Measurements from ENCODE around the gene MAGI3. TPM values are rescaled to one million over a fixed set of nuclear protein-coding genes. Genes with fewer than 3 reads are reported as not detected.

Gene MAGI3
- total RNA-seq, 4 donors from 2014 or later = 94.3 to 180 (median 134) TPM

DNA sequence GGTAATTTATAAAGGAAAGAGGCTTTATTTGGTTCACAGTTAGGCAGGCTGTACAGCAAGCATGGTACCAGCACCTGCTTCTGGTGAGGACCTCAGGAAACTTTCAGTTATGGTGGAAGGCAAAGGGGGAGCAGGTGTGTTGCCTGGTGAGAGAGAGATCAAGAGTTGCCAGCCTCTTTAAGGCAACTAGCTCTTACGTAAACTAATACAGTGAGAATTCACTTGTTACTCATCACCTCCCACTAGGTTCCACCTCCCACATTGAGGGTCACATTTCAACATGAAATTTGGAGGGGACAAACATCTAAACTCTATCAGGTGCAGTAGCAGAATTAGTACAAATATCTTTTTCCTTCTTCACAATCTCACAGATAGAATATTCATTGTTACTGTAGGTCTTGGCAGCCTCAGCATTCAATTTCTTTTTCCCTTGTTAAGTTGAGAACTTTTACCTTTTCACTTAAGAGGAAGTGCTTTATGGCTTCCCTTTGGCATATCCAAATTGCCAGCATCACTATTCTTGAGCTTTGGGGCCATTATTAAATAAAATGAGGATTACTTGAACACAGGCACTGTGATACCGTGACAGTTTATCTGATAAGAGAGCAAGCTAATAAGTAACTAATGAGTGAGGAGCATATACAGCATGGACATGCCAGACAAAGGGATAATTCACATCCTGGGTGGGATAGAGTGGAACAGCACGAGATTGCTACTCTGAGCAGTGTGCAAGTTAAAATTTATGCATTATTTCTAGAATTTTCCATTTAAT lies 48.4 kb downstream of the MAGI3 start:
- peak overlapping the region; percentile 27 to 59 (median 38) for H3K27ac ChIP-seq
- in situ Hi-C loops (cut with MboI; ENCODE audit: low pct_ligation_motif_present in 1 of 4, low pct_unique_long_range_greater_than_20kb in 1 of 4, low sequenced_read_pairs in 3 of 4) (no loop called here), intact Hi-C loops (cut with DNase I; ENCODE audit: low total_unique reads) (no loop called here)
- H3K4me3 ChIP-seq = no peak overlapping the region
- 63 to 65% methylated on average over 3 of the region's 3 CpGs for WGBS, 2 donors (ENCODE audit: low coverage in 1 of 2)
- peaks cover 2 to 27% (median 12%) of the 10 kb centered on the region in 4 donors for H3K4me1 ChIP-seq
- H3K9me3 ChIP-seq = no peaks in the 10 kb centered on the region
- no peaks in the 10 kb centered on the region for H3K36me3 ChIP-seq
- no peaks in the 10 kb centered on the region for H3K27me3 ChIP-seq
- TF ChIP-seq POLR2AphosphoS5 (IDR thresholded peaks at IDR 0.05) (no peak), EP300 (IDR thresholded peaks at IDR 0.05; ENCODE audit: low read depth) (no peak), POLR2A (IDR thresholded peaks at IDR 0.05) (no peak)
- TF ChIP-seq, protein P1, sequence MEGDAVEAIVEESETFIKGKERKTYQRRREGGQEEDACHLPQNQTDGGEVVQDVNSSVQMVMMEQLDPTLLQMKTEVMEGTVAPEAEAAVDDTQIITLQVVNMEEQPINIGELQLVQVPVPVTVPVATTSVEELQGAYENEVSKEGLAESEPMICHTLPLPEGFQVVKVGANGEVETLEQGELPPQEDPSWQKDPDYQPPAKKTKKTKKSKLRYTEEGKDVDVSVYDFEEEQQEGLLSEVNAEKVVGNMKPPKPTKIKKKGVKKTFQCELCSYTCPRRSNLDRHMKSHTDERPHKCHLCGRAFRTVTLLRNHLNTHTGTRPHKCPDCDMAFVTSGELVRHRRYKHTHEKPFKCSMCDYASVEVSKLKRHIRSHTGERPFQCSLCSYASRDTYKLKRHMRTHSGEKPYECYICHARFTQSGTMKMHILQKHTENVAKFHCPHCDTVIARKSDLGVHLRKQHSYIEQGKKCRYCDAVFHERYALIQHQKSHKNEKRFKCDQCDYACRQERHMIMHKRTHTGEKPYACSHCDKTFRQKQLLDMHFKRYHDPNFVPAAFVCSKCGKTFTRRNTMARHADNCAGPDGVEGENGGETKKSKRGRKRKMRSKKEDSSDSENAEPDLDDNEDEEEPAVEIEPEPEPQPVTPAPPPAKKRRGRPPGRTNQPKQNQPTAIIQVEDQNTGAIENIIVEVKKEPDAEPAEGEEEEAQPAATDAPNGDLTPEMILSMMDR (IDR thresholded peaks at IDR 0.05) = no peak
- no peak for DNase-seq

DNA sequence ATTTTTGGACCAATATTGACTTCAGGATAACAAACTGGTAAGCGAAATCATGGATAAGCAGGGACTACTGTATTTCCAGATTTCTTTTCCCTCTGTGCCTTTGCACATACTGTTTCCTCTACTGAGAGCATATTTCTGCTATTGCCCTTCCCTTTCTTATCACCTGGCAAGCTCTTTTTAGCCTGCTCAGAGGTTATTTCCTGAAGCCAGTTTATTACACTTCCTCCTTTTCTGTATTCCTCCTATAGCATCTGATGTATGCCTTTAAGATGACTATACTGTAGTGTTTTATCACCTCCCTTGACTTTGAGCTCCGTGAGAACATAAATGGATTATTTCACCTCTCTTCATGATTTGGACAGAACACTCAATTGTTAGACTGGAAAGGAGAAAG lies 49.0 kb downstream of the MAGI3 start:
- intact Hi-C loops (cut with DNase I; ENCODE audit: low total_unique reads) (no loop called here), in situ Hi-C loops (cut with MboI; ENCODE audit: low pct_ligation_motif_present in 1 of 4, low pct_unique_long_range_greater_than_20kb in 1 of 4, low sequenced_read_pairs in 3 of 4) (no loop called here)
- Histone ChIP-seq H3K27me3 (no peaks in the 10 kb centered on the region), H3K4me1 (peaks cover 0 to 21% (median 10%) of the 10 kb centered on the region in 4 donors), H3K4me3 (no peak overlapping the region), H3K9me3 (no peaks in the 10 kb centered on the region), H3K36me3 (no peaks in the 10 kb centered on the region), H3K27ac (peak overlapping the region; percentile 27 to 59 (median 38))
- no peak for DNase-seq
- 61 to 63% methylated on average over 2 of the region's 2 CpGs for WGBS, 2 donors (ENCODE audit: low coverage in 1 of 2)
- TF ChIP-seq POLR2A (IDR thresholded peaks at IDR 0.05) (no peak), POLR2AphosphoS5 (IDR thresholded peaks at IDR 0.05) (peak in 1 of 3 donors; percentile 36)

DNA sequence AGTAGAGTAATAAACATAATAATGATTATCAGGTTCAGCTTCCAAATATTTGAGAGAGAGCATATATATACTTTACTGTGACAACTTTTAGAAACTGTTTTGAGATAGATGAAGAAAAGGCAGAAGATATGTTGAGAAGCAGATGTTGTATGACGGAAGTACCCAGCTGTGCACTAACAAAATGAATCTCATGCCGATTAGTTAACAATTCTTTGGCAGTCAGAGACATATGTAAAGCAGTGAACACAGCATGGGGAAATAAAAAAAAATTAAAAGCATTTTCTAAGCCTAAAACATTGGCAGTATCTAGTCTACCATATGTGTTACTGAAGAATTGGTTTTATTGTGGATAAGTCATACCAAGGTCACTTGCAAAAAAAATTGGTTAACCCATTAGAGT lies 51.8 kb downstream of the MAGI3 start:
- Histone ChIP-seq H3K4me1 (peaks cover 0 to 13% (median 7%) of the 10 kb centered on the region in 4 donors), H3K27me3 (no peaks in the 10 kb centered on the region), H3K36me3 (peaks cover 0 to 5% (median 0%) of the 10 kb centered on the region in 4 donors), H3K27ac (no peak overlapping the region), H3K4me3 (no peak overlapping the region), H3K9me3 (peaks cover 5 to 8% of the 10 kb centered on the region in 2 donors)
- intact Hi-C loops (cut with DNase I; ENCODE audit: low total_unique reads) (no loop called here), in situ Hi-C loops (cut with MboI; ENCODE audit: low pct_ligation_motif_present in 1 of 4, low pct_unique_long_range_greater_than_20kb in 1 of 4, low sequenced_read_pairs in 3 of 4) (no loop called here)
- 88 to 96% methylated on average over 2 of the region's 2 CpGs for WGBS, 2 donors (ENCODE audit: low coverage in 1 of 2)
- TF ChIP-seq, protein P1 (IDR thresholded peaks at IDR 0.05) = no peak
- TF ChIP-seq POLR2A (IDR thresholded peaks at IDR 0.05) = no peak
- TF ChIP-seq EP300 (IDR thresholded peaks at IDR 0.05; ENCODE audit: low read depth) = no peak
- TF ChIP-seq POLR2AphosphoS5 (IDR thresholded peaks at IDR 0.05) = no peak
- no peak for DNase-seq

DNA sequence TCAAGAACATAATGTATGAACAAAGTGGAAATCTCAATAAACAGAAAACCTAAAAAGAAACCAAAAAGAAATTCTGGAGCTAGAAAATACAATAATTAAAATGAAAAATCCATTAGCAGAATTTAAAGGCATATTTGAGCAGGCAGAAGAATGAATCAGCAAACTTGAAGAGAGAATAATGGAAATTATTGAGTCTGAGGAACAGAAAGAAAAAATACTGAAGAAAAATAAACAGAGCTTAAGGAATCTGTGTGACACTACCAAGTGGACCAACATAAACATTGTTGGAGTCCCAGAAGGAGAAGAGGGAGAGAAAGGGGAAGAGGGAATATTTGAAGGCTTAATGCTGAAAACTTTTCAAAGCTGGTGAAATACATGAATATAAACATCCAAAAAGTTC lies 54.5 kb downstream of the MAGI3 start:
- in situ Hi-C loops (cut with MboI; ENCODE audit: low pct_ligation_motif_present in 1 of 4, low pct_unique_long_range_greater_than_20kb in 1 of 4, low sequenced_read_pairs in 3 of 4) = no loop called here

More for the DNA sequence above, 54.5 kb downstream of the MAGI3 start:
- Histone ChIP-seq H3K4me1 (no peaks in the 10 kb centered on the region), H3K4me3 (no peak overlapping the region), H3K27me3 (no peaks in the 10 kb centered on the region), H3K36me3 (peaks cover 0 to 5% (median 0%) of the 10 kb centered on the region in 4 donors), H3K27ac (no peak overlapping the region), H3K9me3 (peaks cover 5 to 8% of the 10 kb centered on the region in 2 donors)
- intact Hi-C loops (cut with DNase I; ENCODE audit: low total_unique reads) = no loop called here
- TF ChIP-seq, protein P1 (IDR thresholded peaks at IDR 0.05) = no peak
- no peak for TF ChIP-seq POLR2AphosphoS5 (IDR thresholded peaks at IDR 0.05)
- TF ChIP-seq EP300 (IDR thresholded peaks at IDR 0.05; ENCODE audit: low read depth) = no peak
- TF ChIP-seq POLR2A (IDR thresholded peaks at IDR 0.05) = no peak
- no peak for DNase-seq
